H1 (cell line): ENCODE measurements around the gene NPC2. TPM values are rescaled to one million over a fixed set of nuclear protein-coding genes. Genes with fewer than 3 reads are reported as not detected.

Source experiments
- CTCF ChIA-PET: fragments of 300-600 bp; sonication (Branson Sonifier 250); formaldehyde crosslinking; loops from one replicate; lab custom pipeline; 2021; ENCODE audit not compliant: partially characterized antibody; lab: Charles Lee
- POLR2A ChIA-PET: fragments of 300-600 bp; sonication (Branson Sonifier 250); formaldehyde crosslinking; loops from one replicate; lab custom pipeline; 2021; ENCODE audit warnings: inconsistent platforms; ENCODE audit not compliant: partially characterized antibody; lab: Charles Lee
- DNase-seq, 2 experiments: peaks; one replicate each; pipeline versions ENCODE4 v3.0.0 to v3.0.0-alpha.2; 2010 to 2022; ENCODE audit warnings: low spot score in 2 of 2, low read depth in 1 of 2, mixed read lengths in 1 of 2
- FAIRE-seq: peaks from 2 replicates; lab custom pipeline; 2011; peaks lifted over from hg19 to GRCh38; lab: Jason Lieb, UNC
- H2AFZ ChIP-seq: 2 replicates; pipeline ENCODE4 v1.8.1; 2012; ENCODE audit warnings: low read length, inconsistent platforms
- H2AK5ac ChIP-seq: 2 replicates; pipeline ENCODE4 v1.6.1; 2013; ENCODE audit warnings: low read depth, low read length
- H2BK120ac ChIP-seq: replicated peaks from 2 replicates; pipeline ENCODE3; 2013; ENCODE audit warnings: low read depth, low read length, inconsistent platforms
- H2BK12ac ChIP-seq: 2 replicates; pipeline ENCODE4 v1.6.1; 2013; ENCODE audit warnings: low read depth, low read length
- H2BK15ac ChIP-seq: 2 replicates; pipeline ENCODE4 v1.6.1; 2013; ENCODE audit warnings: low read length
- H2BK20ac ChIP-seq: 2 replicates; pipeline ENCODE4 v1.6.1; 2013; ENCODE audit warnings: low read length
- H2BK5ac ChIP-seq: 2 replicates; pipeline ENCODE4 v1.6.1; 2013; ENCODE audit warnings: low read depth, low read length
- H3K14ac ChIP-seq: 2 replicates; pipeline ENCODE4 v1.6.1; 2013; ENCODE audit warnings: inconsistent platforms; ENCODE audit not compliant: insufficient read length
- H3K18ac ChIP-seq: 2 replicates; pipeline ENCODE4 v1.6.1; 2013; ENCODE audit warnings: low read length; ENCODE audit errors: extremely low read depth
- H3K23ac ChIP-seq: 2 replicates; pipeline ENCODE4 v1.6.1; 2013; ENCODE audit warnings: inconsistent platforms; ENCODE audit not compliant: insufficient read length
- H3K23me2 ChIP-seq: 2 replicates; pipeline ENCODE4 v1.6.1; 2013; ENCODE audit warnings: low read depth, low read length
- H3K27ac ChIP-seq: 2 replicates; pipeline ENCODE4 v1.6.1; 2011; ENCODE audit warnings: low read depth, low read length, inconsistent platforms
- H3K27me3 ChIP-seq, 4 experiments: replicated peaks in 1 of 4; 1 replicate in 1 of 4; 2 replicates in 3 of 4; pipeline versions ENCODE4 v1.6.1 to v1.8.1; 2011 to 2013; ENCODE audit warnings: low read length in 3 of 4, mild to moderate bottlenecking in 3 of 4, inconsistent platforms in 2 of 4, mixed read lengths in 2 of 4, moderate library complexity in 1 of 4; ENCODE audit not compliant: control insufficient read depth in 3 of 4, insufficient read depth in 3 of 4; ENCODE audit errors: extremely low read depth in 1 of 4
- H3K36me3 ChIP-seq, 4 experiments: 2 replicates each; pipeline versions ENCODE4 v1.6.1 to v1.8.1; 2011 to 2013; ENCODE audit warnings: mild to moderate bottlenecking in 4 of 4, low read length in 3 of 4, moderate library complexity in 2 of 4, control low read depth in 1 of 4, inconsistent platforms in 1 of 4; ENCODE audit not compliant: insufficient read depth in 4 of 4, control insufficient read depth in 2 of 4
- H3K4ac ChIP-seq: replicated peaks from 2 replicates; pipeline ENCODE3; 2013; ENCODE audit warnings: low read length, low read depth, mixed read lengths, inconsistent platforms; ENCODE audit not compliant: insufficient read length
- H3K4me1 ChIP-seq, 4 experiments: replicated peaks in 1 of 4; 1 replicate in 1 of 4; 2 replicates in 3 of 4; pipeline versions ENCODE4 v1.6.1 to v1.8.1; 2011 to 2013; ENCODE audit warnings: low read length in 3 of 4, inconsistent platforms in 2 of 4, mixed read lengths in 1 of 4; ENCODE audit not compliant: insufficient read depth in 4 of 4, control insufficient read depth in 3 of 4
- H3K4me2 ChIP-seq, 2 experiments: 2 replicates each; pipeline versions ENCODE4 v1.6.1 to v1.8.1; 2011 to 2013; ENCODE audit warnings: low read depth in 2 of 2, low read length in 2 of 2, control low read depth in 1 of 2, inconsistent platforms in 1 of 2, mild to moderate bottlenecking in 1 of 2; ENCODE audit not compliant: insufficient read depth in 1 of 2
- H3K4me3 ChIP-seq, 4 experiments: fragments of 200-600, 300-600 bp in 1 of 4; sonication (generic), shearing (Covaris generic), sonication (Bioruptor Twin) in 1 of 4; 2 replicates each; pipeline versions ENCODE4 v1.5.1 to v1.8.1; 2011 to 2016; ENCODE audit warnings: low read length in 4 of 4, low read depth in 3 of 4, control low read depth in 2 of 4, inconsistent platforms in 2 of 4, mild to moderate bottlenecking in 2 of 4, mixed read lengths in 1 of 4, moderate library complexity in 1 of 4; ENCODE audit not compliant: insufficient read depth in 2 of 4; ENCODE audit errors: extremely low read depth in 1 of 4
- H3K56ac ChIP-seq: replicated peaks from 2 replicates; pipeline ENCODE3; 2013; ENCODE audit warnings: low read depth, mild to moderate bottlenecking, mixed read lengths, low read length, inconsistent platforms; ENCODE audit not compliant: insufficient read length
- H3K79me1 ChIP-seq: 2 replicates; pipeline ENCODE4 v1.6.1; 2013; ENCODE audit warnings: low read depth, low read length, control low read depth
- H3K79me2 ChIP-seq, 2 experiments: 2 replicates each; pipeline versions ENCODE4 v1.6.1 to v1.8.1; 2012 to 2013; ENCODE audit warnings: low read length in 2 of 2, mild to moderate bottlenecking in 2 of 2, inconsistent platforms in 1 of 2; ENCODE audit not compliant: insufficient read depth in 2 of 2, control insufficient read depth in 1 of 2
- H3K9ac ChIP-seq, 4 experiments: replicated peaks in 1 of 4; 1 replicate in 1 of 4; 2 replicates in 3 of 4; pipeline versions ENCODE4 v1.6.1 to v1.8.1; 2011 to 2013; ENCODE audit warnings: low read depth in 3 of 4, low read length in 3 of 4, control low read depth in 2 of 4, mild to moderate bottlenecking in 2 of 4, moderate library complexity in 2 of 4, inconsistent platforms in 1 of 4; ENCODE audit errors: extremely low read depth in 1 of 4
- H3K9me3 ChIP-seq, 2 experiments: 2 replicates each; pipeline versions ENCODE4 v1.6.1 to v1.8.1; 2012 to 2013; ENCODE audit warnings: mild to moderate bottlenecking in 2 of 2, moderate library complexity in 2 of 2, control low read depth in 1 of 2, inconsistent platforms in 1 of 2, low read depth in 1 of 2, low read length in 1 of 2, mixed read lengths in 1 of 2; ENCODE audit not compliant: insufficient read depth in 2 of 2
- H4K20me1 ChIP-seq, 2 experiments: replicated peaks in 1 of 2; 2 replicates each; pipeline versions ENCODE3 to v1.8.1; 2011 to 2013; ENCODE audit warnings: inconsistent platforms in 2 of 2, low read length in 2 of 2, mild to moderate bottlenecking in 1 of 2; ENCODE audit not compliant: insufficient read depth in 2 of 2, control insufficient read depth in 1 of 2
- H4K5ac ChIP-seq: 2 replicates; pipeline ENCODE4 v1.6.1; 2013; ENCODE audit warnings: low read length, low read depth, mixed read lengths, inconsistent platforms; ENCODE audit not compliant: insufficient read length
- H4K8ac ChIP-seq: 2 replicates; pipeline ENCODE4 v1.8.0; 2013; ENCODE audit warnings: mild to moderate bottlenecking, moderate library complexity, low read length, inconsistent platforms; ENCODE audit not compliant: insufficient read depth; ENCODE audit errors: extremely low read depth
- H4K91ac ChIP-seq: replicated peaks from 2 replicates; pipeline ENCODE3; 2013; ENCODE audit warnings: low read length, mixed read lengths, inconsistent platforms; ENCODE audit not compliant: insufficient read length
- CEBPB ChIP-seq: IDR thresholded peaks from 2 replicates; pipeline ENCODE4 v1.6.1; 2012; ENCODE audit warnings: low read depth, low read length
- GTF2F1 ChIP-seq: IDR thresholded peaks from 2 replicates; pipeline ENCODE4 v1.6.1; 2012; ENCODE audit warnings: low read depth, low read length, improper control_type of control experiment, borderline replicate concordance
- TAF7 ChIP-seq: optimal IDR thresholded peaks from 2 replicates; pipeline ENCODE3; 2011; ENCODE audit warnings: low read depth, mild to moderate bottlenecking, inconsistent platforms, low read length, moderate library complexity, borderline replicate concordance
- WGBS, 2 experiments: shearing (Covaris generic) in 1 of 2; methylation state at CpG; one replicate each; pipeline versions ENCODE4 v1.1.6 to v1.1.7; 2013 to 2015; ENCODE audit warnings: low lambda C conversion rate in 2 of 2, mixed read lengths in 2 of 2, inconsistent platforms in 1 of 2, low coverage in 1 of 2, missing lambda C conversion rate in 1 of 2; ENCODE audit not compliant: insufficient replicate concordance in 2 of 2, insufficient coverage in 1 of 2, insufficient read length in 1 of 2; ENCODE audit errors: extremely low coverage in 1 of 2, missing lambda C conversion rate in 1 of 2; 5-methylcytosine and 5-hydroxymethylcytosine counted together
- polyA plus RNA-seq, 7 experiments: library from polyadenylated mRNA; depleted of rRNA in 3 of 7; stranded (reverse) in 5 of 7; unstranded in 2 of 7; fragments of >200 nt in 5 of 7; fragments of 200-250 nt in 2 of 7; gene quantifications; 1 replicate in 5 of 7; 2 replicates in 1 of 7; 4 replicates in 1 of 7; pipeline versions ENCODE4 v1.2.1 to v1.2.3, GENCODE V29; 2011 to 2013; ENCODE audit warnings: missing spikeins in 2 of 7, mixed read lengths in 2 of 7
- total RNA-seq: library from RNA; stranded (reverse); fragmentation: NEBNext Ultra II Directional; extraction: Animal tissue kit (Norgen Biotek cat#: 25700); gene quantifications from 2 replicates; pipeline ENCODE4 v1.2.1, GENCODE V29; 2021

Gene NPC2
- total and polyA plus RNA-seq, 2 of the 8 experiments (the other 6 are each of a cell fraction or from before 2014, with no cell fraction given), result 178 to 258 TPM

DNA sequence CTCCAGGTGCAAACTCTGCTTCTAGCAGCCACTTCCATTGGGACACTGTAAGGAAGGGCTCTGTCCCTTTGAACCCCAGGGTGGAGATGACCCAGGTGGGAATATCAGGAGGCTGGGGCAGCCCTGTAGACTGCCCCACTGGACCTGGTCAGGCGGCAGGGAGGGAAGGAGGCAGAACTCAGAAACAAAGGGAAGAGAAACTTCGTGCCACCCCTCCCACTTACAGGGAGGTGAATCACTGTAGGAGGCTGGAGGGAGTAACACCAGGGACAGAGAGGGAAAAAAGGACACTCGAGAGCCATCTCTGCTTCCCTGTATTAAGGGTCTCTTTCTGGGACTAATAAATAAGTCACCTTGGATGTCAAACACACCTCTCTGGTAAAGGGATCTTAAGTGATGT, 37.9 kb upstream of the NPC2 start:
- Histone ChIP-seq H3K9ac (no peak overlapping the region), H4K91ac (no peak overlapping the region), H3K27me3 (no peaks in the 10 kb centered on the region), H2AFZ (0 out of 2 replicates have a peak overlapping the region, but pooled peaks have one; percentile 7), H4K20me1 (no peaks in the 10 kb centered on the region), H3K27ac (no peak overlapping the region), H3K4me2 (no peak overlapping the region), H3K79me1 (no peaks in the 10 kb centered on the region), H2BK15ac (no peak overlapping the region), H3K79me2 (no peaks in the 10 kb centered on the region), H3K23me2 (no peaks in the 10 kb centered on the region), H2BK20ac (no peak overlapping the region), H3K56ac (no peak overlapping the region), H3K4me1 (no peaks in the 10 kb centered on the region; a peak in 2 of 7 replicates), H2BK12ac (no peak overlapping the region), H3K23ac (no peak overlapping the region), H3K9me3 (no peaks in the 10 kb centered on the region)
- CTCF ChIA-PET, result interaction anchor here (0.9 to 8.3 kb wide), 17 partner anchors 9 to 88 kb away, joined by 3 to 49 read pairs (median 6); partner anchors contain the start of gene LTBP2
- TF ChIP-seq CEBPB, result no peak
- TF ChIP-seq TAF7, result no peak
- no peak for TF ChIP-seq GTF2F1
- TF ChIP-seq, all 59 proteins: peak for 0
- no peak overlapping the region for H4K5ac ChIP-seq
- H3K18ac ChIP-seq, result no peak overlapping the region
- H3K4me3 ChIP-seq, result no peak overlapping the region
- H3K36me3 ChIP-seq, result no peaks in the 10 kb centered on the region
- H3K14ac ChIP-seq, result no peak overlapping the region
- H3K4ac ChIP-seq, result no peak overlapping the region
- no peak overlapping the region for H4K8ac ChIP-seq
- 74% methylated on average over 3 of the region's 3 CpGs; no CpG with 5 or more reads in 1 of the 2 experiments for WGBS, 2 experiments
- H2BK5ac ChIP-seq, result no peak overlapping the region
- POLR2A ChIA-PET, result interaction anchor here (0.9 to 1.3 kb wide), 4 partner anchors 10 to 35 kb away, joined by 3 read pairs; no protein-coding TSS in a partner anchor
- H2BK120ac ChIP-seq, result no peak overlapping the region
- DNase-seq (no peak), FAIRE-seq (no peak)
- no peak overlapping the region for H2AK5ac ChIP-seq
